ENCODE data around the gene PTPRH. TPM values are rescaled to one million over a fixed set of nuclear protein-coding genes. Genes with fewer than 3 reads are reported as not detected.
"Not testable (repeated sequence)": the region's sequence is repeated elsewhere in the genome, so short reads cannot be mapped to it uniquely, and the experiment has no call there.

The PTPRH gene
- total RNA-seq, 1 donor from 2014 or later: 4.4 TPM

DNA sequence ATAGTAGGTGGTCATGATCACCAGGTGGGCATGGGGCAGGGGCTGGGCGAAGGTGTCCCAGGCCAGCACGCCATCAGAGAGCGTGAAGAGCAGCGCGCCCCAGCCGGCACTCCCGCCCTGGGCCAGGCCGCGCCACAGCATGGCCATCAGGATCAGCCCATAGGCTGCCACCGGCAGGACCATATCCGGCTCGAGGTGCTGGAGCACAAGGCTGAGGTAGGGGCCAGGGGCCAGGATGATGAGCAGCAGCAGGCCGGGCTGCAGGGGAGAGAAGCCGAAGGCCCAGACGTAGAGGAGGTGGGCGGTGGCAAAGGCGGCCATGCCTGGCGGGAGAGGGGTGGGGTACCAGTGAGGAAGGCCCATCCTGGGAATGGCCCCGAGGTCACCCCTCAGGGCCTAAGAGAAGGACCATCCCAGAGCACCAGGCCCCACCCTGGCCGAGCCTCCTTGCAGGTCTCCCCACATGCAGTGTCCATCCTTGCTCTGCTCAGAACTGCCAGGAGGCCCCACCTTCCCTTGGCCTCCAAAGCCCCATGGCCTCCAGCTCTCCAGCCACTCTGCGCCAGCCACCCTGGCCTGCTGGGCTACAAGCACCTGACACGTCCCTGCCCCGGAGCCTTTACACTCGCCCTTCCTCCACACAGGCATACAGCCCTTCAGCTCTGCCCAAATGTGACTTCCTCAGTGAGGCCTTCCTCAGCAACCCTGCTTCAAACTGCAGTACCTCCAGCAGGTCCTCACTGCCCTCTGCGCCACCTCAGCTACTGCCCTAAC lies 18.1 kb upstream of the PTPRH start:
- H3K27ac ChIP-seq: no peak overlapping the region
- intact Hi-C loops (cut with DNase I): no loop called here
- H3K36me3 ChIP-seq: peaks cover 0 to 46% of the 10 kb centered on the region in 2 donors

DNA sequence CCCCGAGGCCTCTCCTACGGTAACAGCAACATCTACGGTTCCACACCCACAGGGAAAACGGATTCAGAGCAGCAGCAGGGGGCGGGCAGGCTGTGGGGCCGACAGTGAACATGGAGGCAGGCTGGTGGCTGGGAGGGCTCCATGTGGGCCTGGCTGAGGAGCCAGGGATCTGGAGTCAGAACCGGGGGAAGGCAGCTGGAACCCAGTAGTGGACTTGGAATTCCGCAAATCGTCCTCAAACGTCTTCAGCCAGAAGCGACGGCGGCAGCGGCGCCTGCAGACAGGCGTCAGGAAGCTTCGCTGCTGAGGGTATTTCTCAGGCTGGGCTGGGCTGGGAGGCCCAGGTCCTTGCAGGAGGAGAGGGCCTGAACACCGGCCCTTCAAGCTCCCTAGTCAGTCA lies 17.5 kb upstream of the PTPRH start:
- Histone ChIP-seq H3K9me3 (no peaks in the 10 kb centered on the region), H3K36me3 (peaks cover 0 to 43% of the 10 kb centered on the region in 2 donors), H3K27me3 (no peaks in the 10 kb centered on the region), H3K4me3 (no peak overlapping the region), H3K4me1 (no peaks in the 10 kb centered on the region), H3K27ac (no peak overlapping the region)
- TF ChIP-seq POLR2A (IDR thresholded peaks at IDR 0.05): no peak
- TF ChIP-seq, protein P1, sequence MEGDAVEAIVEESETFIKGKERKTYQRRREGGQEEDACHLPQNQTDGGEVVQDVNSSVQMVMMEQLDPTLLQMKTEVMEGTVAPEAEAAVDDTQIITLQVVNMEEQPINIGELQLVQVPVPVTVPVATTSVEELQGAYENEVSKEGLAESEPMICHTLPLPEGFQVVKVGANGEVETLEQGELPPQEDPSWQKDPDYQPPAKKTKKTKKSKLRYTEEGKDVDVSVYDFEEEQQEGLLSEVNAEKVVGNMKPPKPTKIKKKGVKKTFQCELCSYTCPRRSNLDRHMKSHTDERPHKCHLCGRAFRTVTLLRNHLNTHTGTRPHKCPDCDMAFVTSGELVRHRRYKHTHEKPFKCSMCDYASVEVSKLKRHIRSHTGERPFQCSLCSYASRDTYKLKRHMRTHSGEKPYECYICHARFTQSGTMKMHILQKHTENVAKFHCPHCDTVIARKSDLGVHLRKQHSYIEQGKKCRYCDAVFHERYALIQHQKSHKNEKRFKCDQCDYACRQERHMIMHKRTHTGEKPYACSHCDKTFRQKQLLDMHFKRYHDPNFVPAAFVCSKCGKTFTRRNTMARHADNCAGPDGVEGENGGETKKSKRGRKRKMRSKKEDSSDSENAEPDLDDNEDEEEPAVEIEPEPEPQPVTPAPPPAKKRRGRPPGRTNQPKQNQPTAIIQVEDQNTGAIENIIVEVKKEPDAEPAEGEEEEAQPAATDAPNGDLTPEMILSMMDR (IDR thresholded peaks at IDR 0.05): no peak
- no peak for TF ChIP-seq POLR2AphosphoS5 (IDR thresholded peaks at IDR 0.05; ENCODE audit: insufficient read depth in 1 of 2, low read depth in 1 of 2)
- intact Hi-C loops (cut with DNase I): no loop called here
- no peak for DNase-seq (ENCODE audit: extremely low spot score in 2 of 2)

More for the DNA sequence above, 18.1 kb upstream of the PTPRH start:
- Histone ChIP-seq H3K4me1 (no peaks in the 10 kb centered on the region), H3K27me3 (no peaks in the 10 kb centered on the region), H3K9me3 (no peaks in the 10 kb centered on the region), H3K4me3 (no peak overlapping the region)
- TF ChIP-seq, protein P1 (IDR thresholded peaks at IDR 0.05): no peak
- TF ChIP-seq POLR2A (IDR thresholded peaks at IDR 0.05): no peak
- no peak for TF ChIP-seq POLR2AphosphoS5 (IDR thresholded peaks at IDR 0.05; ENCODE audit: insufficient read depth in 1 of 2, low read depth in 1 of 2)
- DNase-seq (ENCODE audit: extremely low spot score in 2 of 2): no peak

DNA sequence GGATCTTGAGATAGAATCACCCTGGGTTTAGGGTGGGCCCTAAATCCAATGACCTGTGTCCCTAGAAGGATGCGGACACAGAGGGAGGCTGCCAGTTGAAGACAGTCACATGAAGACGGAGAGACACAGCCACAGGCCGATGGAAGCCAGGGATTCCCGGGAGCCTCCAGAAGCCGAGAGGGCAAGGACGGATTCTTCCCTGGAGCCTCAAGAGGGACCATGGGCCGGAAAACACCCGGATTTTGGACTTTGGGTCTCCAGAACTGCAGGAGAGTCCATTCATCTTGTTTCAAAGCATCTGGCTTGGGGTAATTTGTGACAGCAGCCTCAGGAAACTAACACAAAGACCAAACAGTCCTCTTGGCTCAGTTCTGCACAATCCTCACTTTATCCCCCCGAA lies 17.0 kb upstream of the PTPRH start:
- no peak for DNase-seq (ENCODE audit: extremely low spot score in 2 of 2)
- H3K27ac ChIP-seq: no peak overlapping the region
- TF ChIP-seq POLR2A (IDR thresholded peaks at IDR 0.05): no peak
- intact Hi-C loops (cut with DNase I): no loop called here
- peaks cover 0 to 38% of the 10 kb centered on the region in 2 donors for H3K36me3 ChIP-seq
- no peak overlapping the region for H3K4me3 ChIP-seq
- H3K9me3 ChIP-seq: no peaks in the 10 kb centered on the region
- H3K27me3 ChIP-seq: no peaks in the 10 kb centered on the region
- no peaks in the 10 kb centered on the region for H3K4me1 ChIP-seq

DNA sequence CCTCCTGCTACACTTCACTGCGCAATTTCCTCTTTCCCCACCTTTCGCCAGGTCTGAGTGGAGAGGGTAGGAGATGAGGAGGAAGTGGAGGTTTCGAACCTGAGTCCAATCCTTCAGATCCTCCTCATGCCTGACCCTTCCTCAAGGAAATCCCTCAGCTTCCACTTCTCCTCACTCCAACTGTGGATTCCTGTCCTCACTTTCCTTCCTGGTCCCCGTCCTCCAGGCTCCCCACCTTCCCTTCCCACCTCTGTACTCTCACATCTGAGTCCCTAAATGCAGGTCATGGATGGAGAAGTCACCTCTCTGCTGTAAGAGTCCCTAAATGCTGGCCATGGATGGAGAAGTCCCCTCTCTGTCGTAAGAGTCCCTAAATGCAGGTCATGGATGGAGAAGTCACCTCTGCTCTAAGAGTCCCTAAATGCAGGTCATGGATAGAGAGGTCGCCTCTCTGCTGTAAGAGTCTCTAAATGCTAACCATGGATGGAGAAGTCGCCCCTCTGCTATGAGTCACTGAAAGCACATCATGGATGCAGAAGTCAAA lies 16.2 kb upstream of the PTPRH start:
- DNase-seq (ENCODE audit: extremely low spot score in 2 of 2): no peak
- intact Hi-C loops (cut with DNase I): no loop called here
- no peak overlapping the region for H3K27ac ChIP-seq
- no peaks in the 10 kb centered on the region for H3K27me3 ChIP-seq
- H3K36me3 ChIP-seq: peaks cover 0 to 30% of the 10 kb centered on the region in 2 donors
- no peaks in the 10 kb centered on the region for H3K9me3 ChIP-seq
- TF ChIP-seq POLR2A (IDR thresholded peaks at IDR 0.05): no peak
- TF ChIP-seq POLR2AphosphoS5 (IDR thresholded peaks at IDR 0.05; ENCODE audit: insufficient read depth in 1 of 2, low read depth in 1 of 2): no peak
- TF ChIP-seq, protein P1 (IDR thresholded peaks at IDR 0.05): no peak
- no peaks in the 10 kb centered on the region for H3K4me1 ChIP-seq
- no peak overlapping the region for H3K4me3 ChIP-seq

DNA sequence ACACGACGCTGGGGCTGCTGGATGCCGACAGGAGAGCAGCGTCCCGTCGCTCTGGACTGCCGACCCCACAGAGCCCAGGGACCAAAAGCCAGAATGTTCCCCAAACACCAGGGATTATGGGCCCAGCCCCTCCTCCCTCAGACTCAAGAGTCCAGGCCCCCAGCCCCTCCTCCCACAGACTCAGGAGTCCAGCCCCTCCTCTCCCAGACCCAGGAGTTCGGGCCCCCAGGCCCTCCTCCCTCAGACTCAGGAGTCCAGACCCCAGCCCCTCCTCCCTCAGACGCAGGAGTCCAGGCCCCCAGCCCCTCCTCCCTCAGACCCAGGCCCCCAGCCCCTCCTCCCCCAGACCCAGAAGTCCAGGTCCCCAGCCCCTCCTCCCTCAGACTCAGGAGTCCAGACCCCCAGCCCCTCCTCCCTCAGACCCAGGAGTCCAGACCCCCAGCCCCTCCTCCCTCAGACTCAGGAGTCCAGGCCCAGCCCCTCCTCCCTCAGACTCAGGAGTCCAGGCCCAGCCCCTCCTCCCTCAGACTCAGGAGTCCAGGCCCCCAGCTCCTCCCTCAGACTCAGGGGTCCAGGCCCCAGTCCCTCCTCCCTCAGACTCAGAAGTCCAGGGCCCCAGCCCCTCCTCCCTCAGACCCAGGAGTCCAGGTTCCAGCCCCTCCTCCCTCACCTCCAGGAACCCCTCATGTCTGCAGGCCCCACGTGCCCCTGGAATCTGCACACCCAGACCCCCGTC lies 15.5 kb upstream of the PTPRH start:
- DNase-seq (ENCODE audit: extremely low spot score in 2 of 2); intact Hi-C loops (cut with DNase I); H3K4me1 ChIP-seq; H3K4me3 ChIP-seq; H3K9me3 ChIP-seq; H3K27ac ChIP-seq; H3K27me3 ChIP-seq: not testable (repeated sequence)
- H3K36me3 ChIP-seq: peaks cover 0 to 23% of the 10 kb centered on the region in 2 donors
